Neural cell (in vitro differentiated cells): Measurements from ENCODE around the gene OR6C70. TPM values are rescaled to one million over a fixed set of nuclear protein-coding genes. Genes with fewer than 3 reads are reported as not detected.

Experiments used
- H2AFZ ChIP-seq: fragments of 200-600, 300-800 bp; sonication (generic), shearing (Covaris generic); 2 replicates; pipeline ENCODE4 v1.6.0; 2014; ENCODE audit warnings: low read depth, mild to moderate bottlenecking, antibody characterized with exemption, low read length, moderate library complexity
- H3F3A ChIP-seq: fragments of 200-600 bp; shearing (Covaris generic); 2 replicates; pipeline ENCODE4 v1.6.1; 2016; ENCODE audit warnings: mild to moderate bottlenecking, moderate library complexity, mixed read lengths, antibody characterized with exemption, low read length; ENCODE audit not compliant: insufficient read depth, poor library complexity, severe bottlenecking
- H3K27ac ChIP-seq: fragments of 200-600, 300-800 bp; sonication (generic), shearing (Covaris generic); 2 replicates; pipeline ENCODE4 v1.5.1; 2014; ENCODE audit warnings: mild to moderate bottlenecking, low read length, moderate library complexity
- H3K27me3 ChIP-seq: fragments of 300-800, 200-600 bp; sonication (generic), shearing (Covaris generic); 2 replicates; pipeline ENCODE4 v1.6.0; 2014; ENCODE audit warnings: mild to moderate bottlenecking, low read depth, low read length, moderate library complexity; ENCODE audit not compliant: insufficient read depth
- H3K36me3 ChIP-seq: fragments of 300-800, 200-600 bp; sonication (generic), shearing (Covaris generic); 2 replicates; pipeline ENCODE4 v1.5.1; 2014; ENCODE audit warnings: mild to moderate bottlenecking, antibody characterized with exemption, low read length, moderate library complexity; ENCODE audit not compliant: insufficient read depth
- H3K4me2 ChIP-seq: fragments of 300-800, 200-600 bp; sonication (generic), shearing (Covaris generic); 2 replicates; pipeline ENCODE4 v1.6.0; 2014; ENCODE audit warnings: mild to moderate bottlenecking, low read length
- H3K4me3 ChIP-seq: fragments of 300-800, 200-600 bp; sonication (generic), shearing (Covaris generic); 2 replicates; pipeline ENCODE4 v1.5.1; 2014; ENCODE audit warnings: mild to moderate bottlenecking, low read length, moderate library complexity
- H3K79me2 ChIP-seq: fragments of 200-600 bp; shearing (Covaris generic); replicated peaks from 2 replicates; pipeline ENCODE4 v1.6.0; 2014; ENCODE audit warnings: mild to moderate bottlenecking, low read length, moderate library complexity; ENCODE audit not compliant: insufficient read depth
- H3K9ac ChIP-seq: fragments of 300-800, 200-600 bp; sonication (generic), shearing (Covaris generic); 2 replicates; pipeline ENCODE4 v1.6.1; 2016; ENCODE audit warnings: mild to moderate bottlenecking, low read length, mixed read lengths
- H3K9me2 ChIP-seq: fragments of 200-600 bp; shearing (Covaris generic); 2 replicates; pipeline ENCODE4 v1.6.1; 2016; ENCODE audit warnings: mild to moderate bottlenecking, low read length, mixed read lengths; ENCODE audit not compliant: insufficient read depth
- H3K9me3 ChIP-seq: fragments of 200-600, 300-800 bp; sonication (generic), shearing (Covaris generic); 2 replicates; pipeline ENCODE4 v1.6.1; 2016; ENCODE audit warnings: mild to moderate bottlenecking, mixed run types, low read length, moderate library complexity, mixed read lengths
- H4K20me1 ChIP-seq: fragments of 200-600 bp; shearing (Covaris generic); 2 replicates; pipeline ENCODE4 v1.6.1; 2016; ENCODE audit warnings: mild to moderate bottlenecking, mixed run types; ENCODE audit not compliant: insufficient read depth
- CTCF ChIP-seq: fragments of 450-650 bp; IDR thresholded peaks from 2 replicates; pipeline ENCODE4 v1.5.1; 2014; ENCODE audit warnings: antibody characterized with exemption, mild to moderate bottlenecking, moderate library complexity; ENCODE audit not compliant: poor library complexity, severe bottlenecking
- EP300 ChIP-seq: fragments of 450-650 bp; conservative IDR thresholded peaks from 2 replicates; pipeline ENCODE4 v1.6.1; 2014; ENCODE audit warnings: antibody characterized with exemption, mild to moderate bottlenecking, moderate library complexity; ENCODE audit not compliant: poor library complexity, severe bottlenecking
- EZH2 ChIP-seq: fragments of 200-600, 300-800 bp; shearing (Covaris generic), sonication (generic); IDR thresholded peaks from 2 replicates; pipeline ENCODE4 v1.6.1; 2014; ENCODE audit warnings: antibody characterized with exemption, low read length, borderline replicate concordance, mild to moderate bottlenecking; ENCODE audit not compliant: insufficient read depth, poor library complexity, severe bottlenecking
- MXI1 ChIP-seq: fragments of 450-650 bp; conservative IDR thresholded peaks from 2 replicates; pipeline ENCODE4 v1.6.1; 2014; ENCODE audit warnings: antibody characterized with exemption, mild to moderate bottlenecking; ENCODE audit not compliant: poor library complexity, severe bottlenecking
- POLR2AphosphoS5 ChIP-seq: IDR thresholded peaks from 2 replicates; pipeline ENCODE4 v1.6.1; 2012
- RAD21 ChIP-seq: fragments of 450-650 bp; conservative IDR thresholded peaks from 2 replicates; pipeline ENCODE4 v1.6.1; 2014; ENCODE audit warnings: antibody characterized with exemption, mild to moderate bottlenecking, moderate library complexity
- REST ChIP-seq: IDR thresholded peaks from 2 replicates; pipeline ENCODE4 v1.6.1; 2012; ENCODE audit warnings: borderline replicate concordance
- SMC3 ChIP-seq: fragments of 450-650 bp; conservative IDR thresholded peaks from 2 replicates; pipeline ENCODE4 v1.6.1; 2014; ENCODE audit warnings: antibody characterized with exemption, mild to moderate bottlenecking, moderate library complexity; ENCODE audit not compliant: poor library complexity
- TAF1 ChIP-seq: IDR thresholded peaks from 2 replicates; pipeline ENCODE4 v1.6.1; 2012; ENCODE audit warnings: low read depth
- polyA plus RNA-seq: library from polyadenylated mRNA; depleted of rRNA; stranded (reverse); fragments of >200 nt; gene quantifications from 2 replicates; pipeline ENCODE4 v1.2.3, GENCODE V29; 2014

The OR6C70 gene
- polyA plus RNA-seq, 1 donor from 2014 or later = not detected

GRCh38 chr12:55499810-55500252, 29.9 kb upstream of the OR6C70 start:
- Histone ChIP-seq H3F3A (no peaks in the 10 kb centered on the region), H3K4me2 (no peak overlapping the region), H2AFZ (no peak overlapping the region), H3K9me2 (no peaks in the 10 kb centered on the region), H3K36me3 (no peaks in the 10 kb centered on the region), H3K9me3 (no peaks in the 10 kb centered on the region), H3K9ac (no peak overlapping the region), H3K4me3 (no peak overlapping the region), H3K27ac (no peak overlapping the region), H3K79me2 (no peaks in the 10 kb centered on the region), H3K27me3 (no peaks in the 10 kb centered on the region), H4K20me1 (no peaks in the 10 kb centered on the region)
- no peak for TF ChIP-seq SMC3

- TF ChIP-seq EZH2 (no peak), TAF1 (no peak), MXI1 (no peak), REST (no peak), CTCF (no peak), RAD21 (no peak), POLR2AphosphoS5 (no peak), SMC3 (no peak), EP300 (no peak)
- Histone ChIP-seq H3K9ac (no peak overlapping the region), H3K9me2 (no peaks in the 10 kb centered on the region), H3K4me3 (no peak overlapping the region), H3K36me3 (no peaks in the 10 kb centered on the region), H4K20me1 (no peaks in the 10 kb centered on the region), H3K4me2 (no peak overlapping the region), H3K9me3 (no peaks in the 10 kb centered on the region), H3K27ac (no peak overlapping the region), H3K79me2 (no peaks in the 10 kb centered on the region), H3K27me3 (no peaks in the 10 kb centered on the region), H3F3A (no peaks in the 10 kb centered on the region), H2AFZ (no peak overlapping the region)
Observed at GRCh38 chr12:55499231-55499630, 29.3 kb upstream of the OR6C70 start.

GRCh38 chr12:55495490-55495889, 25.6 kb upstream of the OR6C70 start:
- no peaks in the 10 kb centered on the region for H3K9me2 ChIP-seq
- no peak overlapping the region for H3K9ac ChIP-seq
- H3K27me3 ChIP-seq = no peaks in the 10 kb centered on the region
- H4K20me1 ChIP-seq = no peaks in the 10 kb centered on the region
- H3K79me2 ChIP-seq = no peaks in the 10 kb centered on the region
- H2AFZ ChIP-seq = no peak overlapping the region
- H3K4me3 ChIP-seq = no peak overlapping the region
- H3K4me2 ChIP-seq = no peak overlapping the region
- H3K27ac ChIP-seq = no peak overlapping the region
- no peaks in the 10 kb centered on the region for H3K9me3 ChIP-seq
- TF ChIP-seq EP300 (no peak), EZH2 (no peak), TAF1 (no peak), MXI1 (no peak), SMC3 (no peak), RAD21 (no peak), CTCF (no peak), POLR2AphosphoS5 (no peak), REST (no peak)
- no peaks in the 10 kb centered on the region for H3K36me3 ChIP-seq
- no peaks in the 10 kb centered on the region for H3F3A ChIP-seq
